ENCODE data around the gene VPREB3.
"Not testable (repeated sequence)": the region's sequence is repeated elsewhere in the genome, so short reads cannot be mapped to it uniquely, and the experiment has no call there.

The VPREB3 gene

DNA sequence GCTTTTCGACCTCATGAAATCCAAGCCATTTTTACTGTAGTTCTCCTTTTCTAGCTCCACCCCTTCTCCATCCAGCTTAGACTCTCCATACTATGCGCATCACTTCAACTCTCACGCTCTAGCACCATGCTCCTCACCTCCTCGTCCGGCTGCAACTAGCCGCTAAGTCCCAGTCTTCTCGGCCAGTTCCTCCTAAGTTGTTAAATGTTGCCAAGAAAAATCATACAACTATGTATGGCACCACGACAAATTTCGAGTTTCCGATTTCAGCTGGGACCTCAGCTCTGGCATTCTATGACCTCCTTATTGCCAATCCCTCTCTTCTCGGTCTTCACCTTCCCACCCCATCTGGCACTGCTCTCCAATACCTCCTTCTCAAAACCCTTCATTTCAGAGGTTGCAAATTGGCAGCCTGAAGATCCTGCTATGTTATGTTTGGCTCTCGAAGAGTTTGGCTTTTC, 4.4 kb downstream of the VPREB3 start:
- Mint-ChIP-seq H3K4me3 (peak overlapping the region; percentile 83), H3K27ac (no peak overlapping the region), H3K27me3 (no peaks in the 10 kb centered on the region), H3K36me3 (ENCODE audit: low read depth) (peaks cover 11% of the 10 kb centered on the region), H3K9me3 (no peaks in the 10 kb centered on the region), H3K4me1 (ENCODE audit: low read depth) (peaks cover 19% of the 10 kb centered on the region)
- DNase-seq, result no peak

GRCh38 chr22:23745791-23746190, 8.4 kb downstream of the VPREB3 start:
- Mint-ChIP-seq H3K36me3 (ENCODE audit: low read depth) (peaks cover 34% of the 10 kb centered on the region), H3K9me3 (no peaks in the 10 kb centered on the region), H3K4me3 (no peak overlapping the region), H3K27me3 (no peaks in the 10 kb centered on the region), H3K27ac (no peak overlapping the region), H3K4me1 (ENCODE audit: low read depth) (peaks cover 11% of the 10 kb centered on the region)
- DNase-seq, result no peak

DNA sequence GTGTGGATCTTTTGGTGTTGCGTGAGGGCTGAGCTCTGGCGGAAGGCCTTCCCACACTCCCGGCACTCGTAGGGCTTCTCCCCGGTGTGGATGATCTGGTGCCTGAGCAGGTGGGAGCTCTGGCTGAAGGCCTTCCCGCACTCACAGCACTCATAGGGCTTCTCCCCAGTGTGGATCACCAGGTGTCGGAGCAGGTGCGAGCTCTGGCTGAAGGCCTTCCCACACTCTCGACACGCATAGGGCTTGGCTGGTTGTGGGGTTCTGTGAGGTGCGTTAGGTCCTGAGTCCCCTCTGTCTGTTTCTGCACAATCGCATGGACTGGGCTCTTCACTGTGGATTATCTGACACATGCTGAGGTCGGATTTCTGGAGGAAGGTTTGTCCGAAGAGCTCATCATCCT, 9.7 kb downstream of the VPREB3 start:
- Mint-ChIP-seq H3K27ac (no peak overlapping the region), H3K27me3 (no peaks in the 10 kb centered on the region), H3K4me1 (ENCODE audit: low read depth) (no peaks in the 10 kb centered on the region), H3K36me3 (ENCODE audit: low read depth) (peaks cover 31% of the 10 kb centered on the region), H3K9me3 (no peaks in the 10 kb centered on the region), H3K4me3 (no peak overlapping the region)
- DNase-seq, result no peak

- H3K36me3 Mint-ChIP-seq (ENCODE audit: low read depth), result peaks cover 31% of the 10 kb centered on the region
- no peak for DNase-seq
- no peak overlapping the region for H3K27ac Mint-ChIP-seq
- no peaks in the 10 kb centered on the region for H3K4me1 Mint-ChIP-seq (ENCODE audit: low read depth)
- no peaks in the 10 kb centered on the region for H3K9me3 Mint-ChIP-seq
- no peak overlapping the region for H3K4me3 Mint-ChIP-seq
- no peaks in the 10 kb centered on the region for H3K27me3 Mint-ChIP-seq
Observed at GRCh38 chr22:23744001-23744400, 10.2 kb downstream of the VPREB3 start.

DNA sequence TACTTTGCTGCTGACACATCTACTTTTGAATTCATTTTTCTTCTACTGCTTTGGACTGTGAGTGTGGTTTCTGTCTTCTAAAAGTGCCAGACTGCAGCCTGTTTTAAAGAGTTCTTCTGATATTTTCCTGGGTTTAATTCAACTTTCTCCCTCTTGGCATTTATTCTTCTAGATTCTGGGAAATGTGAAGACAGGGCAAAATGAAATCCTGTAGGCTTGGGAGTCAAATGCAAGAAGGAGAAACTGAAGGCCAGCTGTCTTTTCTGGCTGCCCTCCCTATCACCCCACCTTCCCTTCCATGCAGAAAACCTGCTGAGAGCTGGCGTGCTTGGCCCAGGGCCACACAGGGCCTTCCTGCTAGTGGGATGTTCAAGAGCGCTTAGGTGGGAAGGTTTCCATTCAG, 10.9 kb downstream of the VPREB3 start:
- Mint-ChIP-seq H3K9me3 (no peaks in the 10 kb centered on the region), H3K4me1 (ENCODE audit: low read depth) (no peaks in the 10 kb centered on the region)

GRCh38 chr22:23742505-23743264, 11.5 kb downstream of the VPREB3 start:
- Mint-ChIP-seq H3K36me3 (ENCODE audit: low read depth) (peaks cover 31% of the 10 kb centered on the region), H3K4me3 (no peak overlapping the region), H3K9me3 (no peaks in the 10 kb centered on the region), H3K27ac (no peak overlapping the region), H3K27me3 (no peaks in the 10 kb centered on the region), H3K4me1 (ENCODE audit: low read depth) (no peaks in the 10 kb centered on the region)
- DNase-seq, result no peak

More for the DNA sequence above, 10.9 kb downstream of the VPREB3 start:
- no peak overlapping the region for H3K4me3 Mint-ChIP-seq
- no peak for DNase-seq
- H3K27me3 Mint-ChIP-seq, result no peaks in the 10 kb centered on the region
- H3K27ac Mint-ChIP-seq, result no peak overlapping the region
- H3K36me3 Mint-ChIP-seq (ENCODE audit: low read depth), result peaks cover 31% of the 10 kb centered on the region

DNA sequence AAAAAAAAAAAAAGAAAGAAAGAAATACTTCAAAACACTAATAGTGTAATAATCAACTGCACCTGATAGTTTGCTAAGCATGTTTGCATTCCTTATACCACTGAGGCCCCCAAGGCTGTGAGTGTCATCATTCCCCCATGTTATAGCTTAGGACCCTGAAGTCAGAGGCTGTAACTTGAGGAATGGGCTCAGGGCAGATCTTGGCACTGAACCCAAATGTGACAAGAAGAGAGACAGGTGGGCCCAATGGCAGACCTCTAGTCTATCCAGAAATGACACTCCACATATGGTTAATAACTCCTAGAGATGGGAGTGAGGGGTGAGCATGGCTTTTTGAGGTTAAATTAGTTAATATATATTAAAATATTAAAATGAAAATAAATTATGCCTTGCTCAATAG, 16.5 kb downstream of the VPREB3 start:
- H3K27ac Mint-ChIP-seq, result no peak overlapping the region
- H3K36me3 Mint-ChIP-seq (ENCODE audit: low read depth), result peaks cover 2% of the 10 kb centered on the region
- no peak for DNase-seq
- no peaks in the 10 kb centered on the region for H3K4me1 Mint-ChIP-seq (ENCODE audit: low read depth)
- no peaks in the 10 kb centered on the region for H3K9me3 Mint-ChIP-seq
- H3K4me3 Mint-ChIP-seq, result no peak overlapping the region
- no peaks in the 10 kb centered on the region for H3K27me3 Mint-ChIP-seq

DNA sequence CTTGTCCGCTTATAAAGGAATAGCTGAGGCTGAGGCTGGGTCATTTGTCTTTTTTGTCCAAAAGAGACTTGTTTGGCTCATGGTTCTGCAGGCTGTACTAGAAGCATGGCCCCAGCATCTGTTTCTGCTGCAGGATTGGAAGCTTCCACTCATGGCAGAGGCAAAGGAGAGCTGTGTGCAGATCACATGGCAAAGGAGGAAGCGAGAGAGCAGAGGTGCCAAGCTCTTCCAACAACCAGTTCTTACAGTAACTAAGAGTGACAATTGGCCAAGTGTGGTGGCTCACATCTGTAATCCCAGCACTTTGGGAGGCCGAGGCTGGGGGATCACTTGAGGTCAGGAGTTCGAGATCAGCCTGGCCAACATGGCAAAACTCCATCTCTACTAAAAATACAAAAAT, 26.1 kb downstream of the VPREB3 start:
- H3K4me1 Mint-ChIP-seq (ENCODE audit: low read depth); H3K27ac Mint-ChIP-seq; H3K9me3 Mint-ChIP-seq; H3K36me3 Mint-ChIP-seq (ENCODE audit: low read depth); H3K27me3 Mint-ChIP-seq; H3K4me3 Mint-ChIP-seq; DNase-seq: not testable (repeated sequence)

DNA sequence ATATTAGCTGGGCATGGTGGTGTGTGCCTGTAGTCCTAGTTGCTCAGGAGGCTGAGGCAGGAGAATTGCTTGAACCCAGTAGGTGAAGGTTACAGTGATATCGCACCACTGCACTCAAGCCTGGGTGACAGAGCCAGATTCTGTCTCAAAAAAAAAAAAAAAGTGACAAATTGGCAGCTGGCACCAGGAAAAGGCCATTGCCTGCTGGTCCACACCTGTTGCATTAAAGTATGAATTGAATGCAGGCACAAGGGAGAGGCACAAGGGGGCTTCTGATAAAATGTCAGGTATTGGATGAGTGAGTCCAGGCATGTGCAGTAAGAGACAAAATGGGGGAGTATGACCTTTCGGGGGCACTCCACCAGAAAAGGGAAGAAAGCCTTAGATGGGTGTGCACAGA, 31.5 kb downstream of the VPREB3 start:
- DNase-seq, result no peak
- no peak overlapping the region for H3K27ac Mint-ChIP-seq
- no peaks in the 10 kb centered on the region for H3K36me3 Mint-ChIP-seq (ENCODE audit: low read depth)
- H3K27me3 Mint-ChIP-seq, result no peaks in the 10 kb centered on the region
- no peaks in the 10 kb centered on the region for H3K9me3 Mint-ChIP-seq
- H3K4me1 Mint-ChIP-seq (ENCODE audit: low read depth), result no peaks in the 10 kb centered on the region
- no peak overlapping the region for H3K4me3 Mint-ChIP-seq

DNA sequence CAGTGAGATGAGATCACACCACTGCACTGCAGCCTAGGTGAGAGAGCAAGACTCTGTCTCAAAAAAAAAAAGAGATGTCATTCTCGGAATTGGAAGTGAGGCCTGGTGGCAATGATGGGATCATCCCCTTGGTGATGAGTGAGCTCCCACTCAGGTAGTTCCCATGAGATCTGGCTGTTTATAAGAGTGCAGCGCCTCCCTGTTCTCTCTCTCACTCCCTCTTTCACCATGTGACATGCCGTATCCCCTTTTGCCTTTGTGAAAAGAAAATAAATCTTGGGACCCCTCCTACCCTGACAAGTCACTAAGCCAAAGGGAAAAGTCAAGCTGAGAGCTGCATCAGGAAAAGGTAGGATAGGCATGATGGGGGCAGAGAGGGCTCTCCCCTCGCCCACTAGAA, 32.1 kb downstream of the VPREB3 start:
- Mint-ChIP-seq H3K4me1 (ENCODE audit: low read depth) (peaks cover 5% of the 10 kb centered on the region), H3K27ac (no peak overlapping the region), H3K4me3 (no peak overlapping the region), H3K27me3 (no peaks in the 10 kb centered on the region), H3K36me3 (ENCODE audit: low read depth) (no peaks in the 10 kb centered on the region), H3K9me3 (no peaks in the 10 kb centered on the region)
- no peak for DNase-seq

- Mint-ChIP-seq H3K9me3 (no peaks in the 10 kb centered on the region), H3K36me3 (ENCODE audit: low read depth) (peaks cover 2% of the 10 kb centered on the region), H3K4me1 (ENCODE audit: low read depth) (peaks cover 7% of the 10 kb centered on the region), H3K27me3 (no peaks in the 10 kb centered on the region), H3K4me3 (no peak overlapping the region), H3K27ac (no peak overlapping the region)
- no peak for DNase-seq
Observed at GRCh38 chr22:23720855-23721254, 33.4 kb downstream of the VPREB3 start.

DNA sequence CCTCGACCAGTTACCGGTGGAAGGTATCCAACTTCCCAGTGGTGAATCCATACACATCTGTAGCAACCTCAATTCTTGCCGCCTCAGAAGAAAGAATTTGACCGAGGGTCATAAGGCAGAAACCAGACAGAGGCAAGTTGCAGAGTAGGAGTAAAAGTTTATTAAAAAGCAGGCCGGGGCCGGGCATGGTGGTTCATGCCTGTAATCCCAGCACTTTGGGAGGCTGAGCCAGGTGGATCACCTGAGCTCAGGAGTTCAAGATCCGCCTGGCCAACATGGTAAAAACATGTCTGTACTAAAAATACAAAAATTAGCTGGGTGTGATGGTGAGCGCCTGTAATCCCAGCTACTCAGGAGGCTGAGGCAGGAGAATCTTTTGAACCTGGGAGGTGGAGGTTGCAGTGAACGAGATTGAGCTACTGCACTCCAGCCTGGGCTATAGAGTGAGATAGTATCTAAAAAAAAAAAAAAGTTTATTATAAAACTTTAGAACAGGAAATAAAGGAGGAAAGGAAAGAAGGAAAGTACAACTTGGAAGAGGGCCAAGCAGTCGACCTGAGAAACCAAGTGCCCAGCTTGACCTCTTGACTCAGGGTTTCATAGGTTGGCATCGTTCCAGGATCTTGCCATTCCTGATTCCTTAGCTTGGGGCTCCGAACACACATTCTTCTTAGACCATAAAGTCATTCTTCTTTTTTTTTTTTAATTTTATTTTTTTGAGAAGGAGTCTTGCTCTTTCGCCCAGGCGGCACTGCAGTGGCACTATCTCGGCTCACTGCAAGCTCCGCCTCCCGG, 35.7 kb downstream of the VPREB3 start:
- H3K4me1 Mint-ChIP-seq (ENCODE audit: low read depth), result peaks cover 25% of the 10 kb centered on the region
- no peaks in the 10 kb centered on the region for H3K27me3 Mint-ChIP-seq
- no peaks in the 10 kb centered on the region for H3K9me3 Mint-ChIP-seq
- H3K27ac Mint-ChIP-seq, result no peak overlapping the region
- no peak for DNase-seq
- H3K36me3 Mint-ChIP-seq (ENCODE audit: low read depth), result peaks cover 19% of the 10 kb centered on the region
- no peak overlapping the region for H3K4me3 Mint-ChIP-seq

- Mint-ChIP-seq H3K27ac (peak overlapping the region; percentile 88), H3K9me3 (no peaks in the 10 kb centered on the region), H3K36me3 (ENCODE audit: low read depth) (peaks cover 29% of the 10 kb centered on the region), H3K4me3 (peak overlapping the region; percentile 80), H3K27me3 (no peaks in the 10 kb centered on the region), H3K4me1 (ENCODE audit: low read depth) (peaks cover 27% of the 10 kb centered on the region)
- DNase-seq, result peak; percentile 90
Observed at GRCh38 chr22:23716811-23717801, 37.1 kb downstream of the VPREB3 start.

DNA sequence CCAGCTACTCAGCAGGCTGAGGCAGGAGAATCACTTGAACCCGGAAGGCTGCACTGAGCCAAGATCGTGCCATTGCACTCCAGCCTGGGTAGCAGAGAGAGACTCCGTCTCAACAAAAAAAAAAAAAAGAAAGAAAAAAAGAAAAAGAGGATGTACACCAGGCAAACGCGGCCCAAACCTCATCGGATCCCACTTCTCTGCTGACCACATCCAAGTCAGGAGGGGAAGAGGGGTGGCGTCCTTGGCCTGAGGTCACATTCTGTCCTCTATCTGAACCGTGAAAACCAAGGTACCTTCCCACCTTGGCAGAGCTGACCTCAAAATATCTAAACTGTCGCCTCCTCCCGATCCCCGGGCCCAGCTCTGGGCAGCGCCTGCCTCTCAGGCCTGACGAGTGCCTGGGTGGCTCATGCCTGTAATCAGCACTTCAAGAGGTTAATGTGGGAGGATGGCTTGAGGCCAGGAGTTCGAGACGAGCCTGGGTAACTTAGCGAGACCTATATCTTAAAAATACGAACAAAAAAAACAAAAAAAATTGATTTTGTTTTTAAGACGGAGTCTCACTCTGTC, 38.3 kb downstream of the VPREB3 start:
- Mint-ChIP-seq H3K9me3 (no peaks in the 10 kb centered on the region), H3K4me3 (peak overlapping the region; percentile 80), H3K27ac (peak overlapping the region; percentile 88), H3K36me3 (ENCODE audit: low read depth) (peaks cover 41% of the 10 kb centered on the region), H3K27me3 (no peaks in the 10 kb centered on the region), H3K4me1 (ENCODE audit: low read depth) (peaks cover 32% of the 10 kb centered on the region)
- no peak for DNase-seq
